PC-3 (cell line): Measurements from ENCODE around the gene LHFPL3. TPM values are rescaled to one million over a fixed set of nuclear protein-coding genes. Genes with fewer than 3 reads are reported as not detected.

Source experiments
- ATAC-seq: fragments of 200-7000 bp; cut with Tn5 transposase; 2 replicates; pipeline ENCODE4 v1.9.1; 2020; ENCODE audit warnings: mild to moderate bottlenecking, moderate library complexity
- BruUV-seq: library from RNA; stranded (reverse); fragments of 400-500 nt; replicated peaks from 2 replicates; lab custom pipeline; 2021; lab: Mats Ljungman, UMichigan
- CTCF ChIA-PET: fragments of 300-600 bp; sonication (Branson Sonifier 250); formaldehyde crosslinking; loops from one replicate; lab custom pipeline; 2022; ENCODE audit warnings: antibody characterized with exemption; lab: Charles Lee
- POLR2A ChIA-PET: fragments of 300-600 bp; sonication (Branson Sonifier 250); formaldehyde crosslinking; loops from one replicate; lab custom pipeline; 2022; ENCODE audit warnings: antibody characterized with exemption; ENCODE audit not compliant: unreplicated experiment; lab: Charles Lee
- DNase-seq: peaks from one replicate; pipeline ENCODE4 v3.0.0-alpha.2; 2015
- H2AFZ ChIP-seq: fragments of 300-600 bp; sonication (generic); 2 replicates; pipeline ENCODE4 v1.6.0; 2016; ENCODE audit warnings: antibody characterized with exemption, low read length
- H3F3A ChIP-seq: fragments of 300-600 bp; sonication (generic); one replicate; pipeline ENCODE4 v1.6.0; 2017; ENCODE audit warnings: antibody characterized with exemption, low read length, control low read depth, mild to moderate bottlenecking; ENCODE audit not compliant: unreplicated experiment
- H3K27ac ChIP-seq: fragments of 300-600 bp; sonication (generic); 2 replicates; pipeline ENCODE4 v1.5.1; 2016; ENCODE audit warnings: mild to moderate bottlenecking, low read length
- H3K27me3 ChIP-seq: fragments of 300-600 bp; sonication (generic); 2 replicates; pipeline ENCODE4 v1.6.1; 2016; ENCODE audit warnings: low read length, mixed read lengths
- H3K36me3 ChIP-seq: fragments of 300-600 bp; sonication (generic); 2 replicates; pipeline ENCODE4 v1.6.1; 2016; ENCODE audit warnings: low read depth, mixed run types, low read length, mixed read lengths
- H3K4me1 ChIP-seq: fragments of 300-600 bp; sonication (generic); 2 replicates; pipeline ENCODE4 v1.5.1; 2016; ENCODE audit warnings: low read length; ENCODE audit not compliant: insufficient read depth
- H3K4me2 ChIP-seq: fragments of 300-600 bp; sonication (generic); 2 replicates; pipeline ENCODE4 v1.6.0; 2016; ENCODE audit warnings: low read length
- H3K4me3 ChIP-seq: fragments of 300-600 bp; sonication (generic); 2 replicates; pipeline ENCODE4 v1.5.1; 2016; ENCODE audit warnings: mild to moderate bottlenecking, low read length, mixed read lengths
- H3K79me2 ChIP-seq: fragments of 300-600 bp; sonication (generic); 2 replicates; pipeline ENCODE4 v1.6.1; 2017; ENCODE audit warnings: low read length, mixed read lengths
- H3K9ac ChIP-seq: fragments of 300-600 bp; sonication (generic); 2 replicates; pipeline ENCODE4 v1.6.0; 2016; ENCODE audit warnings: mild to moderate bottlenecking, low read length
- H3K9me2 ChIP-seq: fragments of 300-600 bp; sonication (generic); replicated peaks from 2 replicates; pipeline ENCODE4 v1.6.1; 2016; ENCODE audit warnings: mixed run types, low read length, mixed read lengths
- H3K9me3 ChIP-seq: fragments of 300-600 bp; sonication (generic); 2 replicates; pipeline ENCODE4 v1.6.1; 2016; ENCODE audit warnings: low read length, mixed read lengths
- H4K20me1 ChIP-seq: fragments of 300-600 bp; sonication (generic); 2 replicates; pipeline ENCODE4 v1.6.1; 2016; ENCODE audit warnings: low read length, mixed read lengths
- CTCF ChIP-seq: fragments of 300-600 bp; sonication (generic); conservative IDR thresholded peaks from 2 replicates; pipeline ENCODE4 v1.5.1; 2017; ENCODE audit warnings: antibody characterized with exemption, low read depth, mild to moderate bottlenecking, low read length
- EZH2 ChIP-seq: fragments of 300-600 bp; sonication (generic); IDR thresholded peaks from one replicate; pipeline ENCODE4 v1.6.1; 2017; ENCODE audit warnings: antibody characterized with exemption, mild to moderate bottlenecking, low read length; ENCODE audit not compliant: unreplicated experiment
- EZH2phosphoT487 ChIP-seq: fragments of 300-600 bp; sonication (generic); IDR thresholded peaks from 2 replicates; pipeline ENCODE4 v1.6.1; 2018; ENCODE audit warnings: mild to moderate bottlenecking, antibody characterized with exemption, low read length, borderline replicate concordance
- intact Hi-C: fragments of 100-400 bp; cut with micrococcal nuclease; formaldehyde crosslinking; loops from 2 replicates; pipeline ENCODE4 v1.9.0; 2023
- total RNA-seq: library from RNA; depleted of rRNA; stranded (reverse); fragments of >200 nt; gene quantifications from 2 replicates; pipeline ENCODE4 v1.2.3, GENCODE V29; 2014

The LHFPL3 gene
- total RNA-seq, 1 experiment from 2014 or later: not detected

GRCh38 chr7:104873401-104873800 is 545.0 kb downstream of the LHFPL3 start:
- H4K20me1 ChIP-seq: no peaks in the 10 kb centered on the region
- no TSS peak for BruUV-seq
- H3K79me2 ChIP-seq: no peaks in the 10 kb centered on the region
- CTCF ChIA-PET: no interaction called here
- H3K4me1 ChIP-seq: no peaks in the 10 kb centered on the region
- H3K4me2 ChIP-seq: no peak overlapping the region
- H3K27ac ChIP-seq: no peak overlapping the region
- no peaks in the 10 kb centered on the region for H3F3A ChIP-seq
- no peak overlapping the region for H2AFZ ChIP-seq
- H3K9me2 ChIP-seq: no peaks in the 10 kb centered on the region
- H3K36me3 ChIP-seq: no peaks in the 10 kb centered on the region
- POLR2A ChIA-PET: no interaction called here
- no peaks in the 10 kb centered on the region for H3K27me3 ChIP-seq
- ATAC-seq (no peak), DNase-seq (no peak)
- TF ChIP-seq EZH2 (no peak), CTCF (no peak)
- no peak overlapping the region for H3K9ac ChIP-seq
- intact Hi-C loops: no loop called here
- no peak overlapping the region for H3K4me3 ChIP-seq
- no peaks in the 10 kb centered on the region for H3K9me3 ChIP-seq

GRCh38 chr7:104878577-104878976 is 550.2 kb downstream of the LHFPL3 start:
- ChIA-PET CTCF (interaction anchor here (0.6 kb wide), 1 partner anchor 24 kb away, joined by 3 read pairs; no protein-coding TSS in a partner anchor), POLR2A (no interaction called here)
- no peaks in the 10 kb centered on the region for H3K9me3 ChIP-seq
- no peaks in the 10 kb centered on the region for H3K79me2 ChIP-seq
- no peak for ATAC-seq
- no peaks in the 10 kb centered on the region for H3K27me3 ChIP-seq
- H3K4me2 ChIP-seq: no peak overlapping the region
- intact Hi-C loops: no loop called here
- H3K9ac ChIP-seq: no peak overlapping the region
- DNase-seq: no peak
- BruUV-seq: no TSS peak
- H3K9me2 ChIP-seq: no peaks in the 10 kb centered on the region
- H2AFZ ChIP-seq: no peak overlapping the region
- H3K4me3 ChIP-seq: no peak overlapping the region
- no peak overlapping the region for H3K27ac ChIP-seq
- no peaks in the 10 kb centered on the region for H4K20me1 ChIP-seq
- no peaks in the 10 kb centered on the region for H3F3A ChIP-seq
- no peaks in the 10 kb centered on the region for H3K4me1 ChIP-seq
- TF ChIP-seq EZH2 (no peak), CTCF (no peak), EZH2phosphoT487 (no peak)
- H3K36me3 ChIP-seq: no peaks in the 10 kb centered on the region

- Histone ChIP-seq H3K9me2 (no peaks in the 10 kb centered on the region), H3K9ac (no peak overlapping the region), H3K27me3 (peaks cover 6% of the 10 kb centered on the region; the same call in 1 of the 2 replicates), H3K4me1 (no peaks in the 10 kb centered on the region), H3K4me2 (no peak overlapping the region), H3K4me3 (no peak overlapping the region), H3K27ac (no peak overlapping the region), H2AFZ (peak overlapping the region; percentile 82), H3F3A (no peaks in the 10 kb centered on the region), H3K79me2 (no peaks in the 10 kb centered on the region), H4K20me1 (no peaks in the 10 kb centered on the region), H3K36me3 (no peaks in the 10 kb centered on the region), H3K9me3 (no peaks in the 10 kb centered on the region)
- ATAC-seq (peak; percentile 51), DNase-seq (no peak)
- TF ChIP-seq EZH2phosphoT487 (no peak), CTCF (no peak), EZH2 (no peak)
- ChIA-PET CTCF (interaction anchor here (0.6 to 1.7 kb wide), 5 partner anchors 35 to 611 kb away, joined by 4 to 20 read pairs (median 6); no protein-coding TSS in a partner anchor), POLR2A (interaction anchor here (0.6 kb wide), 1 partner anchor 32 kb away, joined by 3 read pairs; no protein-coding TSS in a partner anchor)
- intact Hi-C loops: loop anchor here (1.0 kb wide), 1 partner anchor 35 kb away; no protein-coding TSS in a partner anchor
- no TSS peak for BruUV-seq
Measured at GRCh38 chr7:104883248-104883717, 554.9 kb downstream of the LHFPL3 start.
